Measurements from ENCODE around the gene CRIP2. TPM values are rescaled to one million over a fixed set of nuclear protein-coding genes. Genes with fewer than 3 reads are reported as not detected.

The CRIP2 gene
- total RNA-seq, 1 donor from 2014 or later, result 0.37 TPM

DNA sequence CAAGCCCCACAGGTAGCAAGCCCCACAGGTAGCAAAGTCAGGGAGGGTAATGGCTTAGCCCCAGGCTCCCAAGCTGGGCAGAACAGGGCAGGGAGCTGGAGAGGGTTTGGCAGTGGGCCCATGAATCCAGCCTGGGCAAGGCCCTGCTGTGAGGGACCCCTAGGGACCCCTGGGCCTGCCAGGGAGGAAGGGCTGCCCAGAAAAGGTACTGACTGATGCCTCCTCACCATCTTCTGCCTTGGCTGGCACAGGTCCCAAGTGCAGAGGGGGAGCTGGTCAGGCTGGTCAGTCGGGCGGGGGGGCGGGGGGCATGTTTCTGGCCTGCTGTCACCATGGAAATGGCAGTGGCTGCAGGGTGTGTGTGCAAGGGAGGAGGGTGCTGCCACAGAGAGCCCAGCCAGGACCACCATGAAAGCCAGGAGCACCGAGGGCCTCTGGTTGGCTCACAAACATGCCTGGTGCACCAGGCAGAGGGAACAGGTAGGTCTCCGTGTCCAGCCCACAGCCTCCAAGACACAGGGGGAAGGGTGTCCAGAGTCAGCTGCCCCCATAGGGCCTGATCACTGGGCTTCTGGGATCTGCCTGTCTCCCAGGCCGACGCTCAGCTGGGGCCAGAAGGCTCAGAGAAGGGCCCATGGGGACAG is 1.5 kb upstream of the CRIP2 start:
- Mint-ChIP-seq H3K4me1 (peaks cover 5% of the 10 kb centered on the region), H3K9me3 (peaks cover 4% of the 10 kb centered on the region), H3K36me3 (ENCODE audit: low read depth) (peaks cover 3% of the 10 kb centered on the region), H3K4me3 (peak overlapping the region; percentile 72), H3K27me3 (peaks cover 11% of the 10 kb centered on the region), H3K27ac (no peak overlapping the region)
- DNase-seq, result no peak
- intact Hi-C loops (cut with micrococcal nuclease), result loop anchor here (10.0 kb wide), 1 partner anchor 52 kb away; the partner anchor contains the start of gene TMEM121

DNA sequence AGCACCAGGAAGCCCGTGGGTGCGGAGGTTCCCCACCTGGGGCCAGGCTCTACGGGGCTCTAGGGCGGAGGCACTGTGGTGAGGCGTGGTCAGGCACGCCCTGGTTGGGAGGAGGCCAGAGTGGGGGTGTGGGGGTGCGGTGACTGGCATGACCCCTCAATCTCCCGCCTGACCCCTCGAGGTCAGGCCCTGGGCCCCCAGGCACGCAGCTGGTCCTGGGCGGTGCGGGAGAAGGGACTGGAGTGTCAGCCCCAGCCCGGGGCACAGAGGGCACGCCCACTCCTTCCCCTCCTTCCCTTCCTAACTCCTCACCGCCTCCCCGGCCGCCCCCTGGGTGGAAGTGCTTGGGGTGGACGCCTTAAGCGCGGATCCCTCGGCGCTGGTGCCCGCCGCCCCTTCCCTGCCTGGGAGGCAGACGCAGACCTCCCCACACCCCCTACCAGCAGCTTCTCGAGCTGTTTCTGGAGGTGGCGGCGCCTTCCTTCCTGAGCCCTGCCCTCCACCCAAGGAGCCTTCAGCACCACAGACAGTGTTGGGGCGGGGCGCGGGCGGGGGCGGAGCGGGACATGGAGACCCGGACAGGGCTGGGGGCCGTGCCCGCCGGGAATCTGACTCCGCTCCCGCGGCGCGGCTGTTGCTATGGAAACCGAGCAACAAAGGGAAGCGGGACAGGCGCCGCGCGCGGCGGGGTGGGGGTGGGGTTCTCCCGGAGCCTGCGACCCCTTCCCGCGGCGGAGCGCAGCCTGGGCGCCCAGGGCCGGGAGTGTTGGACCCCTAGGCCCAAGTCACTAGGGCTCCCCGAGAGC is 741 bp upstream of the CRIP2 start:
- intact Hi-C loops (cut with micrococcal nuclease), result loop anchor here (2.0 to 10.0 kb wide), 2 partner anchors 17 to 51 kb away; partner anchors contain the start of genes TEDC1 and TMEM121
- DNase-seq, result peak; percentile 89
- peaks cover 4% of the 10 kb centered on the region for H3K9me3 Mint-ChIP-seq

DNA sequence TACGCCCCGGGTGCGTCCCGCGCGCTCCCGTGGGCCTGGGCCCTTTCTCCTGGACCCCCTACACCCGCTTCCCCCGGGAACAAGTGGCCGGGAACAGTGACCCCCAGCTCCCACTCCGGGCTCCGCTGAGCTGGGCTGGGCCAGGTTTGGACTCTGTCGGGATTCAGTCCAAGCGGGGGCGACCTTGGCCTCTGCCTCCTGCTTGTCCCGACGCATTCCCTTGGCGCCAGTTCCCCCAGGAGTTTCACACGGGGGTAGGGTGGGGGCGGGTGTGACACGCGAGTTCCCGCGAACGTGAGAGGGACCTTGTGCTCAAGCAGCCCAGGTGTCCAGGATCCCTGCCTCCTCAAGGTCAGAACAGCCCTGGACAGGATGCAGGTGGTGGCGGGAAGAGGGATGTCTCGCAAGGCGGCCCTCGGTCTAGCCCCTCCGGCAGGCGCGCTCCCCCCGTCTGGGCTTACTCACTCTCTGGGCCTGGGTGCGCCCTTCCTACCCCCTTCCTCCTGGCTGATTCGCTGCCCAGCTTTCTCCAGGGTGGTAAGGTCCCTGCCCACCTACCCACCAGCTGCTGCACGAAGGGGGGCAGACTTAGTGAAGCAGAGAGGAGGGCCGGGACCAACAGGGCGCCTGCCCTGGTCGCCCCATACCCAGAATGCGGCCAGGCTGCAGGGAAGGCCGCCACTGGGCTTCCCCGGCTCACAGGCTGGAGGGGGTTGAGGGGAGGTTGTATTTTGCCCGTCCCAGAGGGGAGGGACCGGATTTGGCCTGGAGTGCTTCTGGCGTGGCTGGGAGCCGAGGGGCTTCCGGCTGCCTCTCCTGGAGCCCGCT is 862 bp downstream of the CRIP2 start:
- no peak for DNase-seq

More for the DNA sequence above, 741 bp upstream of the CRIP2 start:
- peaks cover 11% of the 10 kb centered on the region for H3K27me3 Mint-ChIP-seq
- H3K4me3 Mint-ChIP-seq, result peak overlapping the region; percentile 72
- peaks cover 3% of the 10 kb centered on the region for H3K36me3 Mint-ChIP-seq (ENCODE audit: low read depth)
- no peak overlapping the region for H3K27ac Mint-ChIP-seq
- H3K4me1 Mint-ChIP-seq, result peaks cover 5% of the 10 kb centered on the region

DNA sequence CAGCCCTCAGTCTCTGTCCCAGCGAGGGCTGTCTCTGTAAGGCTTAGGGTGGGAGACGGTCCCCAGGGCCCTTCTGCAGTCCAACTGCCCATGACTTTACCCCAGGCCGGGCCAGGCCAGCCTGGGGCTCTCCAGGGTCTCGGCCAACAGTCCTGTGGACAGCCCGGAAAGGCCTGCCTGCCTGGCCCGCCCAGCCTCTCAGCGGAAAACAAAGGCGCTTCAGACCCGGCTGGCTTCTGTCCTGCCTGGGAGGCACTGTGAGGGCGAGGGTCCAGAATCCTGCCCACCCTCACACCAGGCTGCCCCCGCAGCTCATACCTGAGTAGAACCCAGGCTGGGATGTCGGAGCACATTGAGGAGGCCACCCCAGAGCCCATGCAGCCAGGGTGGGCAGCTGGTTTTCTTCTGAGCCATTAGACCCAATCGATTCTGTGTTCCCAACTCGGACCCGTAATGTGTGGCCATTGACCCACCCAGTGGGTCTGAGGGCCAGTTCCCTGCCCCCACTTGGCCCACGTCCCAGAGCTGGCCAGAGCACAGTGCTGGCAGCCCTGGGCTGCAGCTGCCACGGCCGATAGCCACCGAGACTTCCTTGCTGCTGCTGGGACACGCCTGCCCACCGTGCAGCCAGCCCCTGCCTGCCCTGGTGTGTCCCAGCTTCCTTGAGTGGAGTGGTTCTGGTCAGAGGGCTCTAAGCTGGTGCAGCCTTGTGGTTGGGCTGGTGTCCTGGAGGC is 1.6 kb downstream of the CRIP2 start:
- intact Hi-C loops (cut with micrococcal nuclease), result loop anchor here (10.0 kb wide), 1 partner anchor 49 kb away; the partner anchor contains the start of gene TMEM121
- Mint-ChIP-seq H3K27ac (no peak overlapping the region), H3K27me3 (peaks cover 21% of the 10 kb centered on the region), H3K4me1 (peaks cover 13% of the 10 kb centered on the region), H3K4me3 (no peak overlapping the region), H3K9me3 (peaks cover 4% of the 10 kb centered on the region), H3K36me3 (ENCODE audit: low read depth) (peaks cover 5% of the 10 kb centered on the region)
- DNase-seq, result no peak

More for the DNA sequence above, 862 bp downstream of the CRIP2 start:
- intact Hi-C loops (cut with micrococcal nuclease), result loop anchor here (2.0 to 10.0 kb wide), 2 partner anchors 15 to 49 kb away; partner anchors contain the start of genes TEDC1 and TMEM121
- peaks cover 8% of the 10 kb centered on the region for H3K4me1 Mint-ChIP-seq
- H3K27ac Mint-ChIP-seq, result no peak overlapping the region
- peaks cover 4% of the 10 kb centered on the region for H3K9me3 Mint-ChIP-seq
- peaks cover 16% of the 10 kb centered on the region for H3K27me3 Mint-ChIP-seq
- peaks cover 5% of the 10 kb centered on the region for H3K36me3 Mint-ChIP-seq (ENCODE audit: low read depth)
- H3K4me3 Mint-ChIP-seq, result peak overlapping the region; percentile 28

DNA sequence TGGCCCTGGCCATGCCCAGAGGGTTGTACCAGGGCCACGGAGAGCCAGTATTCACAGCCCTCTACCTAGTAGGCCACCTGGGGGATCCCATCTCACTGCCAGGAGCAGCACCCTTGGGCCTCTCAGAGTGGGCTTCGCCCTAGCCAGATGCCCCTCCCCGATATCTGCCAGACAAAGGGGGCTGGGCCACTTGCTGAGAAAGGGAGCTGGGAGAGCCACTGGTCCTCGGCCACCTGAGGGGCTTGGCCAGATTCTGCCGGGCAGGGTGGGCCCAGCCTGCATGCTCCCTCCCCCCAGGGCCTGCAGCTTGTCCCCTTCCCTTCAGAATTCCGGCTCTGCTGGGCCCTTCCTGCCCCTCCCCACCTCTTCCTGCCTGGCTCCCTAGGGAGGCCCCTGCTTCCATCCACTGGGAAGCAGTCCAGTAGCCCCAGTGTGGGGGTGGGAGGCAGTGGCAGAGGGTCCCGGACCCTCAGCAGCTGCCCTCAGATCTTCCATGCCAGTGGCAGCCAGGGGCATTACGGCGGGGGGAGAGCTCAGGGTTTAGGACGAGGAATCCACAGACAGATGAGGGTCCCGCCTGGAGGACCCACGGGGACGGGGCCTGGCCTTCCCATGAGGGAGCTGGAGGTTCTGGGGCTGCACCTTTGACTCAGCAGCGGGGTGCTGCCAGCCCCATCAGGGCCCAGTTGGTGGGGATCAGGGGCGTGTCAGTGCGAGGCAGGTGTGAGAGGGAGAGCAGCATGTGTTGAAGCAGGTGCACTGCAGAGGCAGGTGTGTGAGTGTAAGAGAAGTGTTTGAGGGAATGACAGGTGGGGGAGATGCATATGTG is 2.4 kb downstream of the CRIP2 start:
- H3K4me3 Mint-ChIP-seq, result peak overlapping the region; percentile 36
- H3K9me3 Mint-ChIP-seq, result peaks cover 4% of the 10 kb centered on the region
- peaks cover 19% of the 10 kb centered on the region for H3K4me1 Mint-ChIP-seq
- peaks cover 21% of the 10 kb centered on the region for H3K27me3 Mint-ChIP-seq
- DNase-seq, result no peak
- H3K27ac Mint-ChIP-seq, result peak overlapping the region; percentile 80
- H3K36me3 Mint-ChIP-seq (ENCODE audit: low read depth), result peaks cover 5% of the 10 kb centered on the region
- intact Hi-C loops (cut with micrococcal nuclease), result loop anchor here (10.0 kb wide), 1 partner anchor 48 kb away; the partner anchor contains the start of gene TMEM121

DNA sequence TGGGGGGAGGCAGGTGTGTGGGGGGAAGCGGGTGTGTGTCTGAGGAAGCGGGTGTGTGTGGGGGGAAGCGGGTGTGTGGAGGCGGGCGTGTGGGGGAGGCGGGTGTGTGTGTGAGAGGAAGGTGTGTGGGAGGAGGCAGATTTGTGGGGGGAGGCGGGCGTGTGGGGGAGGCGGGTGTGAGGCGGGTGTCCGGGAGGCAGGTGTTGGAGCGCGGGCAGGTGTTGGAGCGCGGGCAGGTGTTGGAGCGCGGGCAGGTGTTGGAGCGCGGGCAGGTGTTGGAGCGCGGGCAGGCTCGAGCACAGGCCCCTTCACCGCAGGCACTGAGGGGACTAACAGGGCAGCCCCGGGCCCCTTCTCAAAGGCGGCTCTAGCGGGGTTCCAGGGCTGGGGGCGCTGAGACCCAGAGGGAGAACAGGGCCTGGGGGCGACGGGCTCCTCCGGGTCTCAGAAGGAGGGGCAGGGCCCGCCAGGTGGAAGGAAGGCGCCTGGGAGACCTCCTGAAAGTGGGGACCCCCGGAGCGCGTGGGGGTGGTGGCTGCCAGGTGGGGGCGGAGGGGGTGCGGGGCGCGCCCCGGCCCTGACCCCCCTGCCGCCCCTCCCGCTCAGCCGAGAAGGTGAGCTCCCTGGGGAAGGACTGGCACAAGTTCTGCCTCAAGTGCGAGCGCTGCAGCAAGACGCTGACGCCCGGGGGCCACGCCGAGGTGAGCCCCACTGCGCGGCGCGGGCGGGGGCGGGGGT is 3.2 kb downstream of the CRIP2 start:
- Mint-ChIP-seq H3K27me3 (peaks cover 21% of the 10 kb centered on the region), H3K4me3 (peak overlapping the region; percentile 36), H3K4me1 (peaks cover 26% of the 10 kb centered on the region), H3K9me3 (peaks cover 4% of the 10 kb centered on the region), H3K27ac (peak overlapping the region; percentile 80), H3K36me3 (ENCODE audit: low read depth) (peaks cover 5% of the 10 kb centered on the region)
- no peak for DNase-seq
- intact Hi-C loops (cut with micrococcal nuclease), result loop anchor here (10.0 kb wide), 1 partner anchor 47 kb away; the partner anchor contains the start of gene TMEM121

DNA sequence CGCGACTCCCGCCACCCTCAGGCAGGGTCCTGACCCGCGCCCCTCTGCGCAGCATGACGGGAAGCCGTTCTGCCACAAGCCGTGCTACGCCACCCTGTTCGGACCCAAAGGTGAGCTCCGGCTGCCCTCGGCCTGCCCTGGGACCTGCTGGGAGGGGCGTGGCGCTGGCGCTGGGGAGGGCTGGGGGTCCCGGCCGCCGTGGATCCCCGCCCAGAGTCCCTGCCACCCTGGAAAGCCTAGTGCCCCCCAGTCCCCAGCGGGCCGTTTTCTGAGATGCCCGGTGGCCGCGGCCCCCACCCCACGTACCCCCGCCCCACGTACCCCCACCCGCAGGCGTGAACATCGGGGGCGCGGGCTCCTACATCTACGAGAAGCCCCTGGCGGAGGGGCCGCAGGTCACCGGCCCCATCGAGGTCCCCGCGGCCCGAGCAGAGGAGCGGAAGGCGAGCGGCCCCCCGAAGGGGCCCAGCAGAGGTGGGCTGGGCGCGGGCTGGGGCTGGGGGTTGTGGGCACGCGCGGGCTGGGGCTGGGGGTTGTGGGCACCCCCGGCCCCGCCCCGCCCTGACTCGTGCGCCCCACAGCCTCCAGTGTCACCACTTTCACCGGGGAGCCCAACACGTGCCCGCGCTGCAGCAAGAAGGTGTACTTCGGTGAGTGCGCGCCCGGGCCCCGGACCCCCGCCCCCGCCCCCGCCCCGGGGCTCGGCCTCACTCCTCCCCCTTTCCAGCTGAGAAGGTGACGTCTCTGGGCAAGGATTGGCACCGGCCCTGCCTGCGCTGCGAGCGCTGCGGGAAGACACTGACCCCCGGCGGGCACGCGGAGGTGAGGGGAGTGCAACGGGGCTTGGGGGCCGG is 4.0 kb downstream of the CRIP2 start:
- Mint-ChIP-seq H3K9me3 (peaks cover 4% of the 10 kb centered on the region), H3K4me1 (peaks cover 26% of the 10 kb centered on the region), H3K27me3 (peaks cover 21% of the 10 kb centered on the region), H3K4me3 (no peak overlapping the region), H3K27ac (no peak overlapping the region), H3K36me3 (ENCODE audit: low read depth) (peaks cover 5% of the 10 kb centered on the region)
- DNase-seq, result no peak
- intact Hi-C loops (cut with micrococcal nuclease), result loop anchor here (10.0 kb wide), 1 partner anchor 46 kb away; the partner anchor contains the start of gene TMEM121

DNA sequence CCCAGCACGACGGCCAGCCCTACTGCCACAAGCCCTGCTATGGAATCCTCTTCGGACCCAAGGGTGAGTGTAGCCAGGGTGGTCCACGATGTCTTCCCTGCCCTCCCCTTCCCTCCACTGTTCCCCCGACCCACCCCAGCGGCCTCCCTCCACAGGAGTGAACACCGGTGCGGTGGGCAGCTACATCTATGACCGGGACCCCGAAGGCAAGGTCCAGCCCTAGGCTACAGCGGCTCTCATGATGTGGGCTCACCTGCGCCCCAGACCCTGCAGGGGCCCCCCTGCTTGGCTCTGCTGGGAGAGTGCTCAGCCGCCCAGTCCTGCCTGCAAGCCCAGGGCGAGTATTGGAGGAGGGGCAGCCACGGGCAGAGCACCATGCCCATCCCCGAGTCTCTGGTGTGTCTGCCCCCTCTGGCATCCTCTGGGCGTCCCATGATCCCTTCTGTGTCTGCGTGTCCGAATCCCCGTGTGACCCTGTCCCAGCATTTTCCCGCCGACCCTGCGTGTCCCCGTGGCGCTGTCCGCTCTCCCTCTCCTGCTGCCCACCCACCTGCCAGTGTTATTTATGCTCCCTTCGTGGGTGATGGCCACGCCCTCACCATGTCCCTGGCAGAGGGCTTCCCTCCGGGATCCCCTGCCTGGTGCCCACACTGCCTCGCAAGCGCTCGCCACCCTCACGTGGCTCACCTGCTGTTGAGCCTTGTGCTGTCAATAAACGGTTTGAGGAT is 5.0 kb downstream of the CRIP2 start:
- peaks cover 5% of the 10 kb centered on the region for H3K36me3 Mint-ChIP-seq (ENCODE audit: low read depth)
- intact Hi-C loops (cut with micrococcal nuclease), result loop anchor here (2.0 to 10.0 kb wide), 2 partner anchors 45 to 109 kb away; partner anchors contain the start of gene TMEM121
- H3K27ac Mint-ChIP-seq, result peak overlapping the region; percentile 60
- H3K27me3 Mint-ChIP-seq, result peaks cover 21% of the 10 kb centered on the region
- peaks cover 4% of the 10 kb centered on the region for H3K9me3 Mint-ChIP-seq
- no peak overlapping the region for H3K4me3 Mint-ChIP-seq
- no peak for DNase-seq
- peaks cover 31% of the 10 kb centered on the region for H3K4me1 Mint-ChIP-seq

DNA sequence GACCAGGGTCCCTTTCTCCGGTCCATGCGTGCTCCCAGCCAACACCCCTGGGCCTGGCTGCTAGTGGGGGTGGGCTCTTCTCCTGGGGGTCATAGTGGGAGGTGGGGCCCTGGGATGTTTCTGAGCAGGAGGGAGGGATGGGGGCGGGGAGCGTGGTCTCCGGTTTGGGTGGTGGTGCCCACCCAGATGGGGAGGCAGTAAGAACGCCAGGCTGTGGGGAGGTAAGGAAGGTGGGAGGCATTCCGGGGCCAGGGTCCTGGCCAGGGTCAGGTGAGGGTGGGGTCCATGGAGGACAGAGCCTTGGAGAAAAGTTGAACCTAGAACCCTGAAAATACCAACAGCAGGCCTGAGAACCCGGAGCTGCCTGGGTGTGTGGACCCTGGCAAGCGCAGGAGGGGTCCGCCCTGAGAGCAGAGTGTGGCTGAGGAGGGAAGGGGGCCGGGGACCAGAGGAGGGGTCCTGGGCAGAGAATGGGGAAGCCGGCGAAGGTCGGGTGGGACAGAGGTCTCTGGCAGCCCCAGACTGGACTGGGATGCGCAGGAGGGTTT is 5.7 kb downstream of the CRIP2 start:
- Mint-ChIP-seq H3K36me3 (ENCODE audit: low read depth) (peaks cover 5% of the 10 kb centered on the region), H3K4me3 (no peak overlapping the region), H3K9me3 (peaks cover 4% of the 10 kb centered on the region), H3K27ac (no peak overlapping the region), H3K4me1 (peaks cover 32% of the 10 kb centered on the region), H3K27me3 (peaks cover 21% of the 10 kb centered on the region)
- DNase-seq, result no peak
- intact Hi-C loops (cut with micrococcal nuclease), result loop anchor here (2.0 kb wide), 1 partner anchor 109 kb away; no protein-coding TSS in a partner anchor

All from activated CD4-positive, alpha-beta T cell treated with anti-CD3 and anti-CD28 coated beads, Interleukin-2, amount 10 ng/mL, durations not matched to agents 24 days and 14 days (primary cell).